ENCODE measurements around the gene CDHR2. TPM values are rescaled to one million over a fixed set of nuclear protein-coding genes. Genes with fewer than 3 reads are reported as not detected.
"Not testable (repeated sequence)": the region's sequence is repeated elsewhere in the genome, so short reads cannot be mapped to it uniquely, and the experiment has no call there.

Gene CDHR2
- total RNA-seq, 3 donors from 2014 or later = 69.0 to 184 (median 107) TPM

DNA sequence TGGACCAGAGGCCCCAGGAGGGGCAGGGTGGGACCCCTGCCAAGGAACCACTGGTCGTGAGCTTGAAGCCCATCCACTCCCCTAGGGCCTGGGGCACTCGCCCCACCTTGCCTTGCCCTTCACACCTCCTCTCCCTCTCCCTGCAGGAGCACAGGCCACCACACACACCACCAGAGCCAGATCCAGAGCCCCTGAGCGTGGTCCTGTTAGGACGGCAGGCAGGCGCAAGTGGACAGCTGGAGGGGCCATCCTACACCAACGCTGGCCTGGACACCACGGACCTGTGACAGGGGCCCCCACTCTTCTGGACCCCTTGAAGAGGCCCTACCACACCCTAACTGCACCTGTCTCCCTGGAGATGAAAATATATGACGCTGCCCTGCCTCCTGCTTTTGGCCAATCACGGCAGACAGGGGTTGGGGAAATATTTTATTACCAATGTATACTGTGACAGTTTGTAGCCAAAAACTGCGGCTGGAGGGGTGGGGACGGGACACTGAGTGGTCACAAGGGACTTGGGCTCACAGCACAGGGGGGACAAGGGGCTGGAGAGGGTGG lies 46.3 kb downstream of the CDHR2 start:
- intact Hi-C loops (cut with DNase I, micrococcal nuclease) = no loop called here
- no peak for ATAC-seq
- DNase-seq = peak in 1 of 3 donors; percentile 36
- Histone ChIP-seq H3K4me1 (ENCODE audit: low read depth) (peaks cover 6% of the 10 kb centered on the region), H3K9me3 (no peaks in the 10 kb centered on the region), H3K36me3 (ENCODE audit: low read depth) (no peaks in the 10 kb centered on the region), H3K4me3 (no peak overlapping the region)
- TF ChIP-seq CTCF (IDR thresholded peaks at IDR 0.05) = no peak

- peak in 1 of 3 donors; percentile 45 for DNase-seq
- no peaks in the 10 kb centered on the region for H3K9me3 ChIP-seq
- intact Hi-C loops (cut with DNase I, micrococcal nuclease) = no loop called here
- ATAC-seq = no peak
- H3K4me1 ChIP-seq (ENCODE audit: low read depth) = peaks cover 6% of the 10 kb centered on the region
- no peak for TF ChIP-seq CTCF (IDR thresholded peaks at IDR 0.05)
- H3K4me3 ChIP-seq = no peak overlapping the region
- no peaks in the 10 kb centered on the region for H3K36me3 ChIP-seq (ENCODE audit: low read depth)
These were observed 47.0 kb downstream of the CDHR2 start for GRCh38 chr5:176596069-176596644.

- intact Hi-C loops (cut with DNase I, micrococcal nuclease) = no loop called here
- peak; percentile 37 for TF ChIP-seq CTCF (IDR thresholded peaks at IDR 0.05)
- DNase-seq (peak; percentile 60 to 79 (median 66)), ATAC-seq (peak; percentile 82)
- peaks cover 6% of the 10 kb centered on the region for H3K4me1 ChIP-seq (ENCODE audit: low read depth)
- no peak overlapping the region for H3K4me3 ChIP-seq
- H3K36me3 ChIP-seq (ENCODE audit: low read depth) = no peaks in the 10 kb centered on the region
- H3K9me3 ChIP-seq = no peaks in the 10 kb centered on the region
These were observed 47.7 kb downstream of the CDHR2 start for GRCh38 chr5:176596689-176597416.

DNA sequence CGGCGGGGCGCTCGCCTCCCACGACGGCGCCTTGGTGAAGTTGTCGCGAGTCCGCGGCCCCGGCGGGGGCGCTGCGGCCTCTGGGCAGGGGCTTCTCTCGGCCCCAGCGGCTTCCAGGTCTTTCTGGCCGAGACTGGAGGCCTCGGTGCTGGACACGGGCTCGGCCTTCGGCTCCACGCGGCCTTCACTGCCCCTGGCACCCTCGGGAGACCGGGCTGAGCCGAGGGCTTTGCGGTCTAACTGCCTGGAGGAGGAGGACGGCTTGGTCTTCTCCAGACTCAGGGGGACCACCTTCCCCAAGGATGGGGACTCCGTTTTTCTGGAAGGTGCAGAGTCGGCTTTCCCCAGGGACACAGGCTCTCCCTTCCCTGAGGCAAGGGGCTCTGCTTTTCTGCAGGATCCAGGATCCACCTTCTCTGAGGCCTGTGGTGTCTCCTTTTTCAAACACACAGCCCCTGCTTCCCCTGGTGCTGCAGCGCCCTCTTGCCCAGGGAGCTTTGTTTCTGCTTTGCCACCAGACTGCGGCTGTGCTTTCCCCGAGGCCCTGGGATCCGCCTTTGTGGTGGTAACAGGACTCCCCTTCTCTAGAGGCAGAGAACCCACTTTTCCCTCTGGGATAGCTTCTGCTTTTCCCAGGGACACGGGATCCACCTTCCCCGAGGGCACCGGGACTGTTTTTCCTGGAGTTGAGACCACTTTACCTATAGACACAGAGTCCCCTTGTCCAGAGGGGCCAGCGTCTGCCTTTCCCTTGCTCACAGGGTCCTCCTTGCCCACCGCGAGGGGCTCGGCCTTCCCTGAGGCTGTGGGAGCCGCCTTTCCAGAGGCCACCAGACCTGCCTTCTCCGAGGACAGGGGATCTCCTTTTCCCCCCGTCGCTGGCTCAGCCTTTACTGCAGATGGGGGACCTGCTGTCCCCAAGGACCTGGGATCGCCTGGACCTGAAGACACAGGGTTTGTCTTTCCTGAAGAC lies 48.6 kb downstream of the CDHR2 start:
- TF ChIP-seq CTCF (IDR thresholded peaks at IDR 0.05) = no peak
- Histone ChIP-seq H3K9me3 (no peaks in the 10 kb centered on the region), H3K4me1 (ENCODE audit: low read depth) (peaks cover 6% of the 10 kb centered on the region), H3K36me3 (ENCODE audit: low read depth) (no peaks in the 10 kb centered on the region), H3K4me3 (no peak overlapping the region)
- no peak for ATAC-seq
- intact Hi-C loops (cut with DNase I, micrococcal nuclease) = no loop called here
- no peak for DNase-seq

GRCh38 chr5:176599749-176600430 lies 50.7 kb downstream of the CDHR2 start:
- DNase-seq; H3K4me1 ChIP-seq (ENCODE audit: low read depth); intact Hi-C loops (cut with DNase I, micrococcal nuclease); H3K9me3 ChIP-seq; H3K36me3 ChIP-seq (ENCODE audit: low read depth); H3K4me3 ChIP-seq; ATAC-seq: not testable (repeated sequence)
